Measurements from ENCODE around the gene SUPT3H. TPM values are rescaled to one million over a fixed set of nuclear protein-coding genes. Genes with fewer than 3 reads are reported as not detected.

The SUPT3H gene
- total and polyA plus RNA-seq, 2 of the 13 experiments (the other 11 are each of a cell fraction or from before 2014, with no cell fraction given) = 11.9 to 36.1 TPM

GRCh38 chr6:44959651-44960050, 418.1 kb downstream of the SUPT3H start:
- Histone ChIP-seq H3K9me3 (ENCODE audit: low read length) (no peaks in the 10 kb centered on the region), H4K20me1 (ENCODE audit: insufficient read depth, low read length) (no peaks in the 10 kb centered on the region), H3K36me3 (replicated peaks in 1 of 2; ENCODE audit: control insufficient read depth in 1 of 2, insufficient read depth in 2 of 2, low read length in 2 of 2) (no peaks in the 10 kb centered on the region), H3K4me3 (replicated peaks in 1 of 3; ENCODE audit: insufficient read depth in 1 of 3, low read depth in 2 of 3, low read length in 3 of 3) (no peak overlapping the region), H3K9ac (ENCODE audit: insufficient read depth, low read depth, low read length) (no peak overlapping the region), H3K4me2 (ENCODE audit: low read depth, low read length) (no peak overlapping the region), H3K27ac (ENCODE audit: extremely low read length, insufficient read depth, low read length) (no peak overlapping the region), H2AFZ (ENCODE audit: low read length) (no peak overlapping the region), H3K27me3 (ENCODE audit: control insufficient read depth in 1 of 2, insufficient read depth in 2 of 2, low read length in 2 of 2) (no peaks in the 10 kb centered on the region), H3K4me1 (ENCODE audit: insufficient read depth, low read length) (peaks cover 9% of the 10 kb centered on the region), H3K79me2 (ENCODE audit: insufficient read depth, low read length) (no peaks in the 10 kb centered on the region)
- no TSS peak for BruUV-seq (replicated peaks)
- POLR2A ChIA-PET = no interaction called here
- intact Hi-C loops (cut with micrococcal nuclease; ENCODE audit: unreplicated experiment) (no loop called here), in situ Hi-C loops (cut with HindIII; ENCODE audit: extremely low pct_ligation_motif_present, low pct_unique_long_range_greater_than_20kb) (no loop called here)
- ATAC-seq (no peak), FAIRE-seq (no peak), DNase-seq (ENCODE audit: low spot score) (no peak)
- WGBS (ENCODE audit: low lambda C conversion rate) = over 99% methylated on average over 3 of the region's 3 CpGs
- TF ChIP-seq ZFP41 (CRISPR knock-in tag; IDR thresholded peaks at IDR 0.05; ENCODE audit: borderline replicate concordance) (no peak), PAXIP1 (CRISPR knock-in tag; conservative IDR thresholded peaks at IDR 0.05) (no peak), ZNF713 (CRISPR knock-in tag; IDR thresholded peaks at IDR 0.05) (no peak), ZNF260 (CRISPR knock-in tag; IDR thresholded peaks at IDR 0.05; ENCODE audit: borderline replicate concordance, low read depth) (no peak), NFE2 (CRISPR knock-in tag; IDR thresholded peaks at IDR 0.05) (no peak), MXD3 (CRISPR knock-in tag; IDR thresholded peaks at IDR 0.05) (no peak), RARA (CRISPR knock-in tag; IDR thresholded peaks at IDR 0.05) (no peak), ETV6 (CRISPR knock-in tag; conservative IDR thresholded peaks at IDR 0.05) (no peak), NFYB (CRISPR knock-in tag; IDR thresholded peaks at IDR 0.05) (no peak), ZNF235 (CRISPR knock-in tag; IDR thresholded peaks at IDR 0.05; ENCODE audit: borderline replicate concordance) (no peak), NFIC (IDR thresholded peaks at IDR 0.05; ENCODE audit: low read length) (no peak), MAZ (IDR thresholded peaks at IDR 0.05; ENCODE audit: borderline replicate concordance, low read depth, low read length) (no peak), MAZ (CRISPR knock-in tag; IDR thresholded peaks at IDR 0.05; ENCODE audit: low read depth) (no peak), MIER2 (CRISPR knock-in tag; IDR thresholded peaks at IDR 0.05) (no peak), ZNF749 (CRISPR knock-in tag; IDR thresholded peaks at IDR 0.05; ENCODE audit: borderline replicate concordance) (no peak), SNAI1 (CRISPR knock-in tag; IDR thresholded peaks at IDR 0.05; ENCODE audit: borderline replicate concordance) (no peak), ZSCAN21 (CRISPR knock-in tag; IDR thresholded peaks at IDR 0.05; ENCODE audit: borderline replicate concordance) (no peak), ATF6 (CRISPR knock-in tag; conservative IDR thresholded peaks at IDR 0.05) (no peak), FOXO1 (CRISPR knock-in tag; IDR thresholded peaks at IDR 0.05) (no peak), CBX5 (CRISPR knock-in tag; IDR thresholded peaks at IDR 0.05; ENCODE audit: borderline replicate concordance) (no peak), CBFB (CRISPR knock-in tag; IDR thresholded peaks at IDR 0.05) (no peak)
- CTCF ChIA-PET (ENCODE audit: low intra/inter-chr PET ratio, low total read pairs) = no interaction called here

Data from HepG2 (cell line).